ENCODE measurements around the gene MAK. TPM values are rescaled to one million over a fixed set of nuclear protein-coding genes. Genes with fewer than 3 reads are reported as not detected.

Gene MAK
- total RNA-seq, 1 donor, result under 0.01 TPM

- H2AFZ ChIP-seq (ENCODE audit: low read length), result no peak overlapping the region
- H3K9me3 ChIP-seq (ENCODE audit: low read depth, low read length), result no peaks in the 10 kb centered on the region
- H3K79me2 ChIP-seq (ENCODE audit: insufficient read depth, low read length), result no peaks in the 10 kb centered on the region
- H3K4me1 ChIP-seq (ENCODE audit: insufficient read depth, low read length), result no peaks in the 10 kb centered on the region
- H3K36me3 ChIP-seq (ENCODE audit: insufficient read depth, low read length), result no peaks in the 10 kb centered on the region
- H4K20me1 ChIP-seq (ENCODE audit: insufficient read depth, low read length), result no peaks in the 10 kb centered on the region
- DNase-seq (ENCODE audit: insufficient read length, low spot score, missing footprints), result no peak
- no peak overlapping the region for H3K4me3 ChIP-seq (ENCODE audit: insufficient read depth, low read length)
- no peak overlapping the region for H3K4me2 ChIP-seq (ENCODE audit: insufficient read depth, low read length)
- no peak for TF ChIP-seq CTCF (IDR thresholded peaks at IDR 0.05; ENCODE audit: extremely low read depth, low read depth, low read length)
- no peaks in the 10 kb centered on the region for H3K27me3 ChIP-seq (ENCODE audit: insufficient read depth, low read length)
- H3K27ac ChIP-seq (ENCODE audit: low read depth, low read length), result no peak overlapping the region
These were observed 68.9 kb downstream of the MAK start for GRCh38 chr6:10769419-10769818.

GRCh38 chr6:10763006-10763405, 75.3 kb downstream of the MAK start:
- no peaks in the 10 kb centered on the region for H3K9me3 ChIP-seq (ENCODE audit: low read depth, low read length)
- H3K27ac ChIP-seq (ENCODE audit: low read depth, low read length), result no peak overlapping the region
- DNase-seq (ENCODE audit: insufficient read length, low spot score, missing footprints), result no peak
- no peak overlapping the region for H2AFZ ChIP-seq (ENCODE audit: low read length)
- H3K36me3 ChIP-seq (ENCODE audit: insufficient read depth, low read length), result peaks cover 4% of the 10 kb centered on the region
- H3K4me2 ChIP-seq (ENCODE audit: insufficient read depth, low read length), result no peak overlapping the region
- no peaks in the 10 kb centered on the region for H3K27me3 ChIP-seq (ENCODE audit: insufficient read depth, low read length)
- H3K79me2 ChIP-seq (ENCODE audit: insufficient read depth, low read length), result no peaks in the 10 kb centered on the region
- H3K4me3 ChIP-seq (ENCODE audit: insufficient read depth, low read length), result no peak overlapping the region
- no peak for TF ChIP-seq CTCF (IDR thresholded peaks at IDR 0.05; ENCODE audit: extremely low read depth, low read depth, low read length)
- H3K4me1 ChIP-seq (ENCODE audit: insufficient read depth, low read length), result peaks cover 21% of the 10 kb centered on the region
- H4K20me1 ChIP-seq (ENCODE audit: insufficient read depth, low read length), result no peaks in the 10 kb centered on the region

GRCh38 chr6:10759884-10760329, 78.4 kb downstream of the MAK start:
- H3K27ac ChIP-seq (ENCODE audit: low read depth, low read length), result peak overlapping the region; percentile 64

GRCh38 chr6:10759312-10759839, 79.0 kb downstream of the MAK start:
- peak overlapping the region; percentile 19 for H3K4me2 ChIP-seq (ENCODE audit: insufficient read depth, low read length)
- H3K79me2 ChIP-seq (ENCODE audit: insufficient read depth, low read length), result peaks cover 10% of the 10 kb centered on the region
- peak; percentile 61 for TF ChIP-seq CTCF (IDR thresholded peaks at IDR 0.05; ENCODE audit: extremely low read depth, low read depth, low read length)
- peaks cover 26% of the 10 kb centered on the region for H3K36me3 ChIP-seq (ENCODE audit: insufficient read depth, low read length)
- DNase-seq (ENCODE audit: insufficient read length, low spot score, missing footprints), result no peak
- H3K4me1 ChIP-seq (ENCODE audit: insufficient read depth, low read length), result peaks cover 21% of the 10 kb centered on the region
- H2AFZ ChIP-seq (ENCODE audit: low read length), result no peak overlapping the region
- H3K4me3 ChIP-seq (ENCODE audit: insufficient read depth, low read length), result no peak overlapping the region
- no peaks in the 10 kb centered on the region for H3K9me3 ChIP-seq (ENCODE audit: low read depth, low read length)
- H4K20me1 ChIP-seq (ENCODE audit: insufficient read depth, low read length), result peaks cover 6% of the 10 kb centered on the region
- no peaks in the 10 kb centered on the region for H3K27me3 ChIP-seq (ENCODE audit: insufficient read depth, low read length)
- peak overlapping the region; percentile 64 for H3K27ac ChIP-seq (ENCODE audit: low read depth, low read length)

More at GRCh38 chr6:10759884-10760329, 78.4 kb downstream of the MAK start:
- H3K36me3 ChIP-seq (ENCODE audit: insufficient read depth, low read length), result peaks cover 21% of the 10 kb centered on the region
- TF ChIP-seq CTCF (IDR thresholded peaks at IDR 0.05; ENCODE audit: extremely low read depth, low read depth, low read length), result no peak
- H4K20me1 ChIP-seq (ENCODE audit: insufficient read depth, low read length), result peaks cover under 1% of the 10 kb centered on the region
- no peak overlapping the region for H2AFZ ChIP-seq (ENCODE audit: low read length)
- no peak for DNase-seq (ENCODE audit: insufficient read length, low spot score, missing footprints)
- no peak overlapping the region for H3K4me3 ChIP-seq (ENCODE audit: insufficient read depth, low read length)
- H3K4me1 ChIP-seq (ENCODE audit: insufficient read depth, low read length), result peaks cover 21% of the 10 kb centered on the region
- peak overlapping the region; percentile 54 for H3K4me2 ChIP-seq (ENCODE audit: insufficient read depth, low read length)
- H3K79me2 ChIP-seq (ENCODE audit: insufficient read depth, low read length), result peaks cover 4% of the 10 kb centered on the region
- no peaks in the 10 kb centered on the region for H3K27me3 ChIP-seq (ENCODE audit: insufficient read depth, low read length)
- H3K9me3 ChIP-seq (ENCODE audit: low read depth, low read length), result no peaks in the 10 kb centered on the region
